ENCODE data around the gene ADISSP. TPM values are rescaled to one million over a fixed set of nuclear protein-coding genes. Genes with fewer than 3 reads are reported as not detected.

ADISSP gene
- total and polyA plus RNA-seq, 9 of the 15 experiments (the other 6 are each of a cell fraction or from before 2014, with no cell fraction given) = 1.4 to 70.6 (median 23.4) TPM

DNA sequence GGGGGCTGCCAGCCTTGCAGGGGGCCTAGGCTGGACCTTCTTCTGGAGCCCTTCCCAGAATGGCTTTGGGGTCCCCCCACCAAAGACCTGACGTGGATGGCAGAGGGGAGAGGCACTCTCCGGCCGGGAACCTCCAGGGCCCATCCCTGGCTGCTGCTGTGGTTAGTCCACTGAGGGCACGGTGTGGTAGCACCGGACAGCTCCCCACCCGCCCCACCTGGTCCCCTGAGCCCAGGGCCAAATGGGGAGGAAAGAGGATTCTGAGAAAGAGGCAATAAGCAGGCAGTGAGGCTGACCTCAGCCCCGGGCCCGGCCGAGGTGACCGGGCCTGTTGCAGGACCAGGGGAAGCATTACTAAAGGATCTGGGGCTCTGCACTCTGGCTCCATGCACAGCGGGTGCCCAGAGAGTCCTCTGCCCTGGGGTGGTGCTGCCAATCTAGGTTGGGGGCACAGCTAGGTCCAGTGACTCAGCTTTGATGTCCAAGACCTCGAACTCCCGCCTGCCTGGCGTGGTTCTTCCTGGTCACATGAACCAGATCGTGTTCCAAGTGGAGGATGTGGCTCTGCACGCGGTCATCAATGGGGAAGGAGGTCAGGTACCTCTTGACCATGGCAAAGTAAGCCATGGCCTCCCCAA is 16.8 kb upstream of the ADISSP start (continued):
- TF ChIP-seq, protein P1, sequence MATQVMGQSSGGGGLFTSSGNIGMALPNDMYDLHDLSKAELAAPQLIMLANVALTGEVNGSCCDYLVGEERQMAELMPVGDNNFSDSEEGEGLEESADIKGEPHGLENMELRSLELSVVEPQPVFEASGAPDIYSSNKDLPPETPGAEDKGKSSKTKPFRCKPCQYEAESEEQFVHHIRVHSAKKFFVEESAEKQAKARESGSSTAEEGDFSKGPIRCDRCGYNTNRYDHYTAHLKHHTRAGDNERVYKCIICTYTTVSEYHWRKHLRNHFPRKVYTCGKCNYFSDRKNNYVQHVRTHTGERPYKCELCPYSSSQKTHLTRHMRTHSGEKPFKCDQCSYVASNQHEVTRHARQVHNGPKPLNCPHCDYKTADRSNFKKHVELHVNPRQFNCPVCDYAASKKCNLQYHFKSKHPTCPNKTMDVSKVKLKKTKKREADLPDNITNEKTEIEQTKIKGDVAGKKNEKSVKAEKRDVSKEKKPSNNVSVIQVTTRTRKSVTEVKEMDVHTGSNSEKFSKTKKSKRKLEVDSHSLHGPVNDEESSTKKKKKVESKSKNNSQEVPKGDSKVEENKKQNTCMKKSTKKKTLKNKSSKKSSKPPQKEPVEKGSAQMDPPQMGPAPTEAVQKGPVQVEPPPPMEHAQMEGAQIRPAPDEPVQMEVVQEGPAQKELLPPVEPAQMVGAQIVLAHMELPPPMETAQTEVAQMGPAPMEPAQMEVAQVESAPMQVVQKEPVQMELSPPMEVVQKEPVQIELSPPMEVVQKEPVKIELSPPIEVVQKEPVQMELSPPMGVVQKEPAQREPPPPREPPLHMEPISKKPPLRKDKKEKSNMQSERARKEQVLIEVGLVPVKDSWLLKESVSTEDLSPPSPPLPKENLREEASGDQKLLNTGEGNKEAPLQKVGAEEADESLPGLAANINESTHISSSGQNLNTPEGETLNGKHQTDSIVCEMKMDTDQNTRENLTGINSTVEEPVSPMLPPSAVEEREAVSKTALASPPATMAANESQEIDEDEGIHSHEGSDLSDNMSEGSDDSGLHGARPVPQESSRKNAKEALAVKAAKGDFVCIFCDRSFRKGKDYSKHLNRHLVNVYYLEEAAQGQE (IDR thresholded peaks at IDR 0.05; ENCODE audit: borderline replicate concordance) = 0 out of 2 replicates have a peak, but pooled peaks have one; percentile 19
- TF ChIP-seq, protein P1 (CRISPR knock-in tag; IDR thresholded peaks at IDR 0.05; ENCODE audit: low read depth) = no peak
- TF ChIP-seq ZNF121 (CRISPR knock-in tag; conservative IDR thresholded peaks at IDR 0.05) = no peak
- TF ChIP-seq, protein P2, sequence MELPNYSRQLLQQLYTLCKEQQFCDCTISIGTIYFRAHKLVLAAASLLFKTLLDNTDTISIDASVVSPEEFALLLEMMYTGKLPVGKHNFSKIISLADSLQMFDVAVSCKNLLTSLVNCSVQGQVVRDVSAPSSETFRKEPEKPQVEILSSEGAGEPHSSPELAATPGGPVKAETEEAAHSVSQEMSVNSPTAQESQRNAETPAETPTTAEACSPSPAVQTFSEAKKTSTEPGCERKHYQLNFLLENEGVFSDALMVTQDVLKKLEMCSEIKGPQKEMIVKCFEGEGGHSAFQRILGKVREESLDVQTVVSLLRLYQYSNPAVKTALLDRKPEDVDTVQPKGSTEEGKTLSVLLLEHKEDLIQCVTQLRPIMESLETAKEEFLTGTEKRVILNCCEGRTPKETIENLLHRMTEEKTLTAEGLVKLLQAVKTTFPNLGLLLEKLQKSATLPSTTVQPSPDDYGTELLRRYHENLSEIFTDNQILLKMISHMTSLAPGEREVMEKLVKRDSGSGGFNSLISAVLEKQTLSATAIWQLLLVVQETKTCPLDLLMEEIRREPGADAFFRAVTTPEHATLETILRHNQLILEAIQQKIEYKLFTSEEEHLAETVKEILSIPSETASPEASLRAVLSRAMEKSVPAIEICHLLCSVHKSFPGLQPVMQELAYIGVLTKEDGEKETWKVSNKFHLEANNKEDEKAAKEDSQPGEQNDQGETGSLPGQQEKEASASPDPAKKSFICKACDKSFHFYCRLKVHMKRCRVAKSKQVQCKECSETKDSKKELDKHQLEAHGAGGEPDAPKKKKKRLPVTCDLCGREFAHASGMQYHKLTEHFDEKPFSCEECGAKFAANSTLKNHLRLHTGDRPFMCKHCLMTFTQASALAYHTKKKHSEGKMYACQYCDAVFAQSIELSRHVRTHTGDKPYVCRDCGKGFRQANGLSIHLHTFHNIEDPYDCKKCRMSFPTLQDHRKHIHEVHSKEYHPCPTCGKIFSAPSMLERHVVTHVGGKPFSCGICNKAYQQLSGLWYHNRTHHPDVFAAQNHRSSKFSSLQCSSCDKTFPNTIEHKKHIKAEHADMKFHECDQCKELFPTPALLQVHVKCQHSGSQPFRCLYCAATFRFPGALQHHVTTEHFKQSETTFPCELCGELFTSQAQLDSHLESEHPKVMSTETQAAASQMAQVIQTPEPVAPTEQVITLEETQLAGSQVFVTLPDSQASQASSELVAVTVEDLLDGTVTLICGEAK (IDR thresholded peaks at IDR 0.05) = no peak
- TF ChIP-seq, protein P2 (CRISPR knock-in tag; IDR thresholded peaks at IDR 0.05) = no peak
- TF ChIP-seq PRPF4 (IDR thresholded peaks at IDR 0.05; ENCODE audit: insufficient read depth, low read depth, low read length, poor library complexity, severe bottlenecking) = no peak
- TF ChIP-seq, protein P3, sequence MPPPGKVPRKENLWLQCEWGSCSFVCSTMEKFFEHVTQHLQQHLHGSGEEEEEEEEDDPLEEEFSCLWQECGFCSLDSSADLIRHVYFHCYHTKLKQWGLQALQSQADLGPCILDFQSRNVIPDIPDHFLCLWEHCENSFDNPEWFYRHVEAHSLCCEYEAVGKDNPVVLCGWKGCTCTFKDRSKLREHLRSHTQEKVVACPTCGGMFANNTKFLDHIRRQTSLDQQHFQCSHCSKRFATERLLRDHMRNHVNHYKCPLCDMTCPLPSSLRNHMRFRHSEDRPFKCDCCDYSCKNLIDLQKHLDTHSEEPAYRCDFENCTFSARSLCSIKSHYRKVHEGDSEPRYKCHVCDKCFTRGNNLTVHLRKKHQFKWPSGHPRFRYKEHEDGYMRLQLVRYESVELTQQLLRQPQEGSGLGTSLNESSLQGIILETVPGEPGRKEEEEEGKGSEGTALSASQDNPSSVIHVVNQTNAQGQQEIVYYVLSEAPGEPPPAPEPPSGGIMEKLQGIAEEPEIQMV (tag; conservative IDR thresholded peaks at IDR 0.05; ENCODE audit: low read depth) = no peak
- peak; percentile 4 for TF ChIP-seq KDM5B (IDR thresholded peaks at IDR 0.05; ENCODE audit: insufficient replicate concordance, low read depth, low read length)

Measured in K562 (cell line).